ENCODE measurements around the gene ZBED6. TPM values are rescaled to one million over a fixed set of nuclear protein-coding genes. Genes with fewer than 3 reads are reported as not detected.

Gene ZBED6
- total RNA-seq, 1 donor = 47.0 TPM

GRCh38 chr1:203794764-203795440, 521 bp upstream of the ZBED6 start:
- Histone ChIP-seq H3K79me2 (ENCODE audit: insufficient read depth, low read length) (peaks cover 42% of the 10 kb centered on the region), H3K4me3 (ENCODE audit: insufficient read depth, low read length) (peak overlapping the region; percentile 88), H3K9me3 (ENCODE audit: low read depth, low read length) (no peaks in the 10 kb centered on the region), H3K4me1 (ENCODE audit: insufficient read depth, low read length) (peaks cover 32% of the 10 kb centered on the region), H2AFZ (ENCODE audit: low read length) (peak overlapping the region; percentile 88), H3K27ac (ENCODE audit: low read depth, low read length) (peak overlapping the region; percentile 92), H3K27me3 (ENCODE audit: insufficient read depth, low read length) (no peaks in the 10 kb centered on the region), H3K36me3 (ENCODE audit: insufficient read depth, low read length) (peaks cover 19% of the 10 kb centered on the region), H4K20me1 (ENCODE audit: insufficient read depth, low read length) (peaks cover 37% of the 10 kb centered on the region), H3K4me2 (ENCODE audit: insufficient read depth, low read length) (peak overlapping the region; percentile 87)
- no peak for TF ChIP-seq CTCF (IDR thresholded peaks at IDR 0.05; ENCODE audit: extremely low read depth, low read depth, low read length)
- DNase-seq (ENCODE audit: insufficient read length, low spot score, missing footprints) = no peak

- DNase-seq (ENCODE audit: insufficient read length, low spot score, missing footprints) = peak; percentile 55
- peaks cover 19% of the 10 kb centered on the region for H3K36me3 ChIP-seq (ENCODE audit: insufficient read depth, low read length)
- peak overlapping the region; percentile 46 for H2AFZ ChIP-seq (ENCODE audit: low read length)
- H3K27ac ChIP-seq (ENCODE audit: low read depth, low read length) = peak overlapping the region; percentile 92
- peaks cover 56% of the 10 kb centered on the region for H3K79me2 ChIP-seq (ENCODE audit: insufficient read depth, low read length)
- TF ChIP-seq CTCF (IDR thresholded peaks at IDR 0.05; ENCODE audit: extremely low read depth, low read depth, low read length) = no peak
- H3K4me1 ChIP-seq (ENCODE audit: insufficient read depth, low read length) = peaks cover 35% of the 10 kb centered on the region
- peak overlapping the region; percentile 88 for H3K4me3 ChIP-seq (ENCODE audit: insufficient read depth, low read length)
- H4K20me1 ChIP-seq (ENCODE audit: insufficient read depth, low read length) = peaks cover 50% of the 10 kb centered on the region
- no peaks in the 10 kb centered on the region for H3K9me3 ChIP-seq (ENCODE audit: low read depth, low read length)
- no peaks in the 10 kb centered on the region for H3K27me3 ChIP-seq (ENCODE audit: insufficient read depth, low read length)
- H3K4me2 ChIP-seq (ENCODE audit: insufficient read depth, low read length) = peak overlapping the region; percentile 89
Observed at GRCh38 chr1:203796236-203796605, 798 bp downstream of the ZBED6 start.

- H3K36me3 ChIP-seq (ENCODE audit: insufficient read depth, low read length) = peaks cover 19% of the 10 kb centered on the region
- DNase-seq (ENCODE audit: insufficient read length, low spot score, missing footprints) = no peak
- peaks cover 35% of the 10 kb centered on the region for H3K4me1 ChIP-seq (ENCODE audit: insufficient read depth, low read length)
- no peak overlapping the region for H2AFZ ChIP-seq (ENCODE audit: low read length)
- H3K79me2 ChIP-seq (ENCODE audit: insufficient read depth, low read length) = peaks cover 66% of the 10 kb centered on the region
- H3K9me3 ChIP-seq (ENCODE audit: low read depth, low read length) = no peaks in the 10 kb centered on the region
- H3K27me3 ChIP-seq (ENCODE audit: insufficient read depth, low read length) = no peaks in the 10 kb centered on the region
- H4K20me1 ChIP-seq (ENCODE audit: insufficient read depth, low read length) = peaks cover 60% of the 10 kb centered on the region
- peak overlapping the region; percentile 88 for H3K4me3 ChIP-seq (ENCODE audit: insufficient read depth, low read length)
- H3K27ac ChIP-seq (ENCODE audit: low read depth, low read length) = peak overlapping the region; percentile 92
- peak overlapping the region; percentile 89 for H3K4me2 ChIP-seq (ENCODE audit: insufficient read depth, low read length)
- no peak for TF ChIP-seq CTCF (IDR thresholded peaks at IDR 0.05; ENCODE audit: extremely low read depth, low read depth, low read length)
Observed at GRCh38 chr1:203797216-203797615, 1.8 kb downstream of the ZBED6 start.

GRCh38 chr1:203797948-203798655, 2.7 kb downstream of the ZBED6 start:
- TF ChIP-seq CTCF (IDR thresholded peaks at IDR 0.05; ENCODE audit: extremely low read depth, low read depth, low read length) = no peak
- no peaks in the 10 kb centered on the region for H3K27me3 ChIP-seq (ENCODE audit: insufficient read depth, low read length)
- H3K9me3 ChIP-seq (ENCODE audit: low read depth, low read length) = no peaks in the 10 kb centered on the region
- peaks cover 70% of the 10 kb centered on the region for H3K79me2 ChIP-seq (ENCODE audit: insufficient read depth, low read length)
- no peak overlapping the region for H2AFZ ChIP-seq (ENCODE audit: low read length)
- peaks cover 64% of the 10 kb centered on the region for H4K20me1 ChIP-seq (ENCODE audit: insufficient read depth, low read length)
- DNase-seq (ENCODE audit: insufficient read length, low spot score, missing footprints) = no peak
- H3K4me1 ChIP-seq (ENCODE audit: insufficient read depth, low read length) = peaks cover 35% of the 10 kb centered on the region
- H3K27ac ChIP-seq (ENCODE audit: low read depth, low read length) = no peak overlapping the region
- H3K4me3 ChIP-seq (ENCODE audit: insufficient read depth, low read length) = no peak overlapping the region
- H3K36me3 ChIP-seq (ENCODE audit: insufficient read depth, low read length) = peaks cover 24% of the 10 kb centered on the region
- H3K4me2 ChIP-seq (ENCODE audit: insufficient read depth, low read length) = peak overlapping the region; percentile 89

All from osteoblast (primary cell).